ENCODE results near the gene FANCB.

DNA sequence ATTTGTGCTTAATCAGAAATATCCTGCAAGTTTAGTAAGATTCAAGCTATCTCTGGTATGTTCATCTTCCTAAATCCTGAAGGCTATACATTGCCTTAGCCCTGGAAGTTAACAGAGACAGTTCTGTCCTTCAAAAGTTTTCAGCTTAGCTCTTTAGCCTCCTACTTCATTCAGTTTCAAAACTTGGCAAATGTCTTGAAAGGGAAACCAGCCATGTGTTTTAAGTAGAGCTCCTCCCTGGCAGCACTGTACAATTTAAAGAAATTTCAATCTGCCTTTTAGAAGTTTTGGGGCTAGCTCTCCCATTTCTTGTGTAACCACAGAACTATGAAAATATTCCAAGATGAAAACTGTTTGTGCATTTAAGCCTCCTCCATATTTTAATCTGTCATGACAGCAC, 47.0 kb downstream of the FANCB start:
- TF ChIP-seq, protein P1, sequence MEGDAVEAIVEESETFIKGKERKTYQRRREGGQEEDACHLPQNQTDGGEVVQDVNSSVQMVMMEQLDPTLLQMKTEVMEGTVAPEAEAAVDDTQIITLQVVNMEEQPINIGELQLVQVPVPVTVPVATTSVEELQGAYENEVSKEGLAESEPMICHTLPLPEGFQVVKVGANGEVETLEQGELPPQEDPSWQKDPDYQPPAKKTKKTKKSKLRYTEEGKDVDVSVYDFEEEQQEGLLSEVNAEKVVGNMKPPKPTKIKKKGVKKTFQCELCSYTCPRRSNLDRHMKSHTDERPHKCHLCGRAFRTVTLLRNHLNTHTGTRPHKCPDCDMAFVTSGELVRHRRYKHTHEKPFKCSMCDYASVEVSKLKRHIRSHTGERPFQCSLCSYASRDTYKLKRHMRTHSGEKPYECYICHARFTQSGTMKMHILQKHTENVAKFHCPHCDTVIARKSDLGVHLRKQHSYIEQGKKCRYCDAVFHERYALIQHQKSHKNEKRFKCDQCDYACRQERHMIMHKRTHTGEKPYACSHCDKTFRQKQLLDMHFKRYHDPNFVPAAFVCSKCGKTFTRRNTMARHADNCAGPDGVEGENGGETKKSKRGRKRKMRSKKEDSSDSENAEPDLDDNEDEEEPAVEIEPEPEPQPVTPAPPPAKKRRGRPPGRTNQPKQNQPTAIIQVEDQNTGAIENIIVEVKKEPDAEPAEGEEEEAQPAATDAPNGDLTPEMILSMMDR (IDR thresholded peaks at IDR 0.05), result no peak
- TF ChIP-seq POLR2A (IDR thresholded peaks at IDR 0.05), result no peak

Measured in adrenal gland (tissue), 5 donors.